NCI-H2227 (cell line): Measurements from ENCODE around the gene UBAC2.
A peak's percentile ranks its signal among the peaks of the same experiment; 100 is the strongest.

Source experiments
- DNase-seq: peaks from one replicate; lab custom pipeline; 2025; ENCODE audit not compliant: unreplicated experiment; lab: John Stamatoyannopoulos, UW

The UBAC2 gene

DNA sequence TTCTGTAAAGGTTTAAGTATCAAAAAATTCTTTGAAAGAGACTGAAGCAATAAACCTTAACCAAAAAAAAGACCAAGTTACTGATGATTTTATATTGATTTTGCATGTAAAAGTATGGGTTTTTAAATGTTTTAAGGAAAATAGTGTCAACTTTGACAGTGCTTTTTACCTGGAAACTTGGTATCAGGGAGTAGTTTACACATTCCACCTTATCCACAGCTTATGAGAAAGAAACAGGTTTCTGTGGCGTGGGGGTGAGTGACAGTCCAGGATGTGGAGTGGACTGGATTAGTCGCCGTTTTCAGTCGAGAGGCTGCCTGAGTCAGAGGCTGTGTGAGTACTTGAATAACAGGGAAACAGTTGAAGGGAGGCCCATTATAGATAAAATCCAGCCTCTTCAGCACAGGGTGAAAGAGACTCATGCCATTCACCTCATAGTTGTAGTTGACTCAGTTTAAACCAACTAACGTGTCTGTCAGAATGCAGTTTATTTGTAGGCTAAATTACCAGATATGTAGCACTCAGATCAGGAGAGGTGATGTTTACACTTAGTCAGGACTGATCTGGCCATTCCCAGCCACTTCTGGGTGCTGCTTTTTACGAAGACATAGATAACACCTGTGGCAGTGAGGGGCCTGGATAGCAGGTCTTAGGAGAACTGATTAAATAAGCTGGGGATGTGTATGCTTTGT, 107.1 kb downstream of the UBAC2 start:
- no peak for DNase-seq

GRCh38 chr13:99308471-99309087, 107.9 kb downstream of the UBAC2 start:
- DNase-seq: no peak

DNA sequence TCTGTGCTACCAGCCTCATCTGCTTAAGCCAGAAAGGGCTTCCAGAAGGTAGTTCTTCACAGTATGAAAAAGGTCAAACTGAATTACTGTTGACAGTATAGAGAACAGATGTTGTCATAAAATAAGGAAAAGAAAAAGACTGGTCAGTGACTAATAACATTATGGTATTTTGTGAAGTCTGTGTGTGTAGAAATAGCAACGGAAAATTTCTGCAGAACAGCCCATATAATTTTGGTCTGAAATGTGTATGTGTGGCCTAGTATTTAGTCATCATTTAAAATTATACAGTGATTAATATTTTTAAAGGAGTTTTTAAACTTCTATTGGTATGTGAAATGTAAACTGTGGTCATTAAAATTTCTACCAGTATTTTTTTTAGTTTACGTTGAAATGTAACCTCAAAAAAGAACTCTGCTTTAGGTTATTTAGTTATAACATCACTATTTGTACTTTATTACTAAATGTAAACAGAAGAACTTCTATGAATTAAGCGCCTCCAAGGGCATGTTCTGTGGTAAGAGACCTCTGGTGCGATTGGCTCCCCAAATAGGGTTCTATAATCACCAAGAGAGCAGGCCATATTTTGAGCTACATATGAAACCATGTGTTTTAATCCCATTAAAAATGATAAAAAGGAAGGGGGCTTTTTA, 109.9 kb downstream of the UBAC2 start:
- DNase-seq: no peak

- DNase-seq: no peak
Observed at GRCh38 chr13:99311137-99311536, 110.5 kb downstream of the UBAC2 start.

GRCh38 chr13:99311748-99312492, 111.3 kb downstream of the UBAC2 start:
- DNase-seq: no peak

GRCh38 chr13:99312493-99312883, 111.8 kb downstream of the UBAC2 start:
- no peak for DNase-seq

DNA sequence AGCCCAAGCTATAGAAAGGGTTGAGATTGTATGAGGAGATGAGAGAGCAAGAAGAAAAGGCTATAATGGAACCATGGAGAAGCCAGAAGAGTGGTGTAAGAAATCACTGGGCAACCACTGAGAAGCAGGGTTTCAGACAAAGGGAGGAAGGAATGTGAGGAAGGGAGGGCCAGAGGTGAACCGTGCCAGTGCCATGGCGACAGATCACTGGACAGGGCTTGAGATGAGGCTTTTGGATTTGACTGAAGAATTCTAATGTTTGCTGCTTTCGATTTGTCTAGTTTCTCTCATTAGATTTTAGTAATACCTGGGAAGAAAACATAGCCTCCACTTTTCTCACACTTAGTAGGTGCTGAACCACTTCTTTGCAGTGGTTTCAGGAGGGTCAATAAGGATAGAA, 112.8 kb downstream of the UBAC2 start:
- no peak for DNase-seq

GRCh38 chr13:99313941-99314340, 113.3 kb downstream of the UBAC2 start:
- DNase-seq: no peak

DNA sequence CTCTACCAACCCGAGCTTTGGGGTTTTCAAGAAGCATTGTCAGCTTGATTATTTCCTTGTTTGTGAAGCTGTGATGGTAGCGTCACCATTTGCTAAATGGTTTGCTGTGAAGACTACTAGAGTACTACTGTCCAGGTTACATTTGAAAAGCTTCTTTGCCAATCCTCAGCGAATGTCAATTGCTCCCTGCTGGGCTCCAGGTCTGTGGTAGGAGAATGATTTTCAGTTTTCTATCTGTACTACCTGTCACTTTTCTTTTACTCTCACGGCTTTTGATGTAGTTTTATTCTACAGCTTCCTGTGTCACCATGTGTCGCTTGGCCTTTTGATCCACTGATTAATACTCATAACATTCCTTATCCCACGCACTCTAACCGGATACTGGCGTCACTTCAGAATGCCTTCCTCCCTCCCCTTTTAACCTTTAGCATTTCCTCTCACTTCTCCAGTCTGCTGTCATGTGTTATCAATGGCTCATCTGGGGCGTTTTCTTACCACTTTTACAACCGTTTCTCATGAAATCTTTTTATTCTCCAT, 114.1 kb downstream of the UBAC2 start:
- DNase-seq: no peak

- no peak for DNase-seq
Observed at GRCh38 chr13:99315186-99315585, 114.5 kb downstream of the UBAC2 start.

GRCh38 chr13:99316224-99316623, 115.6 kb downstream of the UBAC2 start:
- DNase-seq: no peak

- peak; percentile 80 for DNase-seq
Observed at GRCh38 chr13:99316657-99317256, 116.1 kb downstream of the UBAC2 start.

DNA sequence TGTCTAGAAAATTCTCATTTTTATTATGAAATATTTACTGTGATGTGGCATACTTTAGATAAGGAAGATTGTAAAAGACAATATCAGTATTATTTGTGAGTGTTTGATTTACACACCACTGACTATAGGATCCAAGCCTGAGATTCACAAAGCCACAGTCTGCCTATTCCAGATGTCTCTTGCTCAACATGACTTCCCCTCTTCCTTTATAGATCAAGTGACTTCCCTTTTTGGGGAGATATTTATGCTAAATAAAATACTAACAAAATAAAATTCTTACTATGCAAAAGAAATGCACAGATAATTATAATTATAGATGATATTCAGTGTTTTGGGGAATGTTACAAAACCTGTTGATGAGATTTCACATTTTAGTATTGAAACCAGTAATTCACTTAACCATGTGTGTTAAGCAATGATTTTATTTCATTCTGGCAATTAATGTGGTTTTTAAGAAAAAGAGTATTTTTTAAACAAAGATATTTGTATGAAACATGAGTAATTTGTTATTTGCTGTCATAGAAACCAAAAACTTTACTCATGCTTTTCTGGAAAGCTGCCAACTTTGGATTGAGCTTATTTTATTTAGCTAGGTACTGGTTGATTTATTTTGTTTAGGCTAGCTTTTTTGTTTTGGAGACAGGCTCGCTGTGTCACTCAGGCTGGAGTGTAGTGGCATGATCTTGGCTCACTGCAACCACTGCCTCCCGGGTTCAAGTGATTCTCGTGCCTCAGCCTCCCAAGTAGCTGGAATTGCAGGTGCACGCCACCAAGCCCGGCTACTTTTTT, 120.2 kb downstream of the UBAC2 start:
- DNase-seq: no peak

GRCh38 chr13:99321709-99322108, 121.1 kb downstream of the UBAC2 start:
- DNase-seq: no peak

- DNase-seq: no peak
Observed at GRCh38 chr13:99322297-99323103, 121.8 kb downstream of the UBAC2 start.

DNA sequence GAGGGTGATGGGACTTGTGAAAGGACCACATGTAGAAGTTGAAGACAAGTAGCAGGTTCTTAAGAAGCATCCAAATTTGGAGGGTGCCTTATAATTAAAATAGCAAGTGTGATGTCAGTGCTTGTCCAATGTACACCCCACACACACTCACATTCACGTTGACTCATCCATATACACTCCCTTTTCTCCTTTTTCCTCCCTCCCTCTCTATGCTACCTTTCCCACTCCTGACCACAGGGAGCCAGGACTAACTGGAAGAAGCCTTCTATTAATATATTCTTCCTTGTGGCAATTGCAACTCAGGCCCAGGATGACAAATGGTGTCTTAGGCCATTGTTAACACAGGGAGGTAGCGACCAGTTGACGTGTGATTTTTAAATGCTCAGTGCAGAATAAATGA, 122.8 kb downstream of the UBAC2 start:
- no peak for DNase-seq

GRCh38 chr13:99326012-99326411, 125.4 kb downstream of the UBAC2 start:
- no peak for DNase-seq

GRCh38 chr13:99327126-99327525, 126.5 kb downstream of the UBAC2 start:
- DNase-seq: no peak

DNA sequence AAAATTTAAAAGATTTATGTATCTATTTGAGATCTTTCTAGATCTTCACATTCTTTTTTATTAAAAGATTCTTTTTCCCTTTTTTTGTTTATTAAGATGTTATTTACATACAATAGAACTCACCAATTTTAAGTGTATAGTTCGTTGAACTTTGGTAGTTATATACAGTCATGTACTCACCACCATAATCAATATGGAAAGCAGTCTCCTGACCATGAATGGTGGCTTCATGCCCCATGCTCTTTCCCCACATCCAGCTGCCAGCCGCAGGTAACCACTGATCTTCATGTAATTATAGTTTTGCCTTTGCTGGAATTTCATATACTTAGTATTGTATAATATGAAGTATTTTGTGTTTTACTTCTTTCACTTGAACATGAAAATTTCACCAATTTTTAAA, 127.1 kb downstream of the UBAC2 start:
- DNase-seq: no peak
